Tibial nerve (tissue), 4 donors: ENCODE results near the gene PRKAR1B.

Experiments
- EP300 ChIP-seq, 2 donors: sonication (generic); formaldehyde crosslinking; IDR thresholded peaks; one replicate each; pipeline ENCODE4 v1.6.1; 2017; ENCODE audit warnings: antibody characterized with exemption in 2 of 2, mild to moderate bottlenecking in 1 of 2
- POLR2A ChIP-seq, 2 donors: fragments of 450-650 bp; IDR thresholded peaks; one replicate each; pipeline ENCODE4 v1.6.1; 2017; ENCODE audit warnings: antibody characterized with exemption in 2 of 2, mild to moderate bottlenecking in 2 of 2, moderate library complexity in 2 of 2
- TF ChIP-seq, protein P1 (sequence below), 5 experiments: fragments of 200-600 bp in 3 of 5; fragments of 450-650 bp in 2 of 5; sonication (generic) in 3 of 5; IDR thresholded peaks; one replicate each; pipeline ENCODE4 v1.5.1; 2016 to 2019; ENCODE audit warnings: antibody characterized with exemption in 5 of 5, mild to moderate bottlenecking in 3 of 5, moderate library complexity in 2 of 5

GRCh38 chr7:516216-516605, 210.9 kb downstream of the PRKAR1B start:
- TF ChIP-seq, protein P1, sequence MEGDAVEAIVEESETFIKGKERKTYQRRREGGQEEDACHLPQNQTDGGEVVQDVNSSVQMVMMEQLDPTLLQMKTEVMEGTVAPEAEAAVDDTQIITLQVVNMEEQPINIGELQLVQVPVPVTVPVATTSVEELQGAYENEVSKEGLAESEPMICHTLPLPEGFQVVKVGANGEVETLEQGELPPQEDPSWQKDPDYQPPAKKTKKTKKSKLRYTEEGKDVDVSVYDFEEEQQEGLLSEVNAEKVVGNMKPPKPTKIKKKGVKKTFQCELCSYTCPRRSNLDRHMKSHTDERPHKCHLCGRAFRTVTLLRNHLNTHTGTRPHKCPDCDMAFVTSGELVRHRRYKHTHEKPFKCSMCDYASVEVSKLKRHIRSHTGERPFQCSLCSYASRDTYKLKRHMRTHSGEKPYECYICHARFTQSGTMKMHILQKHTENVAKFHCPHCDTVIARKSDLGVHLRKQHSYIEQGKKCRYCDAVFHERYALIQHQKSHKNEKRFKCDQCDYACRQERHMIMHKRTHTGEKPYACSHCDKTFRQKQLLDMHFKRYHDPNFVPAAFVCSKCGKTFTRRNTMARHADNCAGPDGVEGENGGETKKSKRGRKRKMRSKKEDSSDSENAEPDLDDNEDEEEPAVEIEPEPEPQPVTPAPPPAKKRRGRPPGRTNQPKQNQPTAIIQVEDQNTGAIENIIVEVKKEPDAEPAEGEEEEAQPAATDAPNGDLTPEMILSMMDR (IDR thresholded peaks at IDR 0.05): no peak
- no peak for TF ChIP-seq POLR2A (IDR thresholded peaks at IDR 0.05)
- TF ChIP-seq EP300 (IDR thresholded peaks at IDR 0.05): no peak
